ENCODE data around the gene BRME1. TPM values are rescaled to one million over a fixed set of nuclear protein-coding genes. Genes with fewer than 3 reads are reported as not detected.
A peak's percentile ranks its signal among the peaks of the same experiment; 100 is the strongest.

Gene BRME1
- total RNA-seq, 1 experiment from 2014 or later: 1.5 TPM

DNA sequence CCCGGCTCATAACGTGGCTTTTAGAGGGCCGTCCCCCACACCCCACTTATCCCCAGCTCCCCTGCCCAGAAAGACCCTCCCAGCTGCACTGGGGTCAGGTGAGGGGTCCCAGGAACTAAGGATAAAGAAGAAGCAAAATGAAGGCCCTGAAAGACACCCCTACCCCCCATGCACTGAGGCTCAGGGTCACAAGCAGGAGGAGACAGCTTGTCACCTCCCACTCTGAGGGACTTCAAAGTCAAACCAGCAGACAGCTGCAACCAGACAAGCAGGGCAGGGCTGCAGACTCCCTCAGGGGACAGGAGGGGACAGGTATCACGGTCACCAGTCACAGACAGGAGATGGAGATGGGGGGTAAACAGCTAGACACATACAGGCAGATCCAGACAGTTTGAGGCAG lies 35.0 kb downstream of the BRME1 start:
- peaks cover 16% of the 10 kb centered on the region for H3K36me3 Mint-ChIP-seq (ENCODE audit: insufficient read depth, unreplicated experiment)
- H3K4me3 Mint-ChIP-seq (ENCODE audit: low read depth, unreplicated experiment): no peak overlapping the region
- H3K27me3 Mint-ChIP-seq (ENCODE audit: unreplicated experiment): no peaks in the 10 kb centered on the region
- no peak overlapping the region for H3K27ac Mint-ChIP-seq (ENCODE audit: unreplicated experiment)
- no peak for DNase-seq
- CTCF ChIA-PET: no interaction called here
- no peak for TF ChIP-seq CTCF (IDR thresholded peaks at IDR 0.05; ENCODE audit: unreplicated experiment)
- intact Hi-C loops (cut with micrococcal nuclease; ENCODE audit: unreplicated experiment): no loop called here
- peaks cover 7% of the 10 kb centered on the region for H3K4me1 Mint-ChIP-seq (ENCODE audit: low read depth, unreplicated experiment)
- H3K9me3 Mint-ChIP-seq (ENCODE audit: low read depth, unreplicated experiment): no peaks in the 10 kb centered on the region
- BruUV-seq (replicated peaks): no TSS peak

- no TSS peak for BruUV-seq (replicated peaks)
- no peak overlapping the region for H3K27ac Mint-ChIP-seq (ENCODE audit: unreplicated experiment)
- H3K9me3 Mint-ChIP-seq (ENCODE audit: low read depth, unreplicated experiment): no peaks in the 10 kb centered on the region
- TF ChIP-seq CTCF (IDR thresholded peaks at IDR 0.05; ENCODE audit: unreplicated experiment): no peak
- DNase-seq: no peak
- intact Hi-C loops (cut with micrococcal nuclease; ENCODE audit: unreplicated experiment): no loop called here
- peaks cover 21% of the 10 kb centered on the region for H3K36me3 Mint-ChIP-seq (ENCODE audit: insufficient read depth, unreplicated experiment)
- no peaks in the 10 kb centered on the region for H3K27me3 Mint-ChIP-seq (ENCODE audit: unreplicated experiment)
- CTCF ChIA-PET: interaction anchor here (0.6 kb wide), 1 partner anchor 175 kb away, joined by 5 read pairs; no protein-coding TSS in a partner anchor
- H3K4me3 Mint-ChIP-seq (ENCODE audit: low read depth, unreplicated experiment): no peak overlapping the region
- H3K4me1 Mint-ChIP-seq (ENCODE audit: low read depth, unreplicated experiment): peaks cover 12% of the 10 kb centered on the region
These were observed 36.6 kb downstream of the BRME1 start for GRCh38 chr19:13869281-13869680.

- no TSS peak for BruUV-seq (replicated peaks)
- no peak for DNase-seq
- no peak for TF ChIP-seq CTCF (IDR thresholded peaks at IDR 0.05; ENCODE audit: unreplicated experiment)
- peaks cover 27% of the 10 kb centered on the region for H3K36me3 Mint-ChIP-seq (ENCODE audit: insufficient read depth, unreplicated experiment)
- intact Hi-C loops (cut with micrococcal nuclease; ENCODE audit: unreplicated experiment): no loop called here
- no peaks in the 10 kb centered on the region for H3K9me3 Mint-ChIP-seq (ENCODE audit: low read depth, unreplicated experiment)
- no peak overlapping the region for H3K27ac Mint-ChIP-seq (ENCODE audit: unreplicated experiment)
- CTCF ChIA-PET: no interaction called here
- no peak overlapping the region for H3K4me3 Mint-ChIP-seq (ENCODE audit: low read depth, unreplicated experiment)
- H3K27me3 Mint-ChIP-seq (ENCODE audit: unreplicated experiment): no peaks in the 10 kb centered on the region
- peaks cover 19% of the 10 kb centered on the region for H3K4me1 Mint-ChIP-seq (ENCODE audit: low read depth, unreplicated experiment)
These were observed 37.3 kb downstream of the BRME1 start for GRCh38 chr19:13868663-13869062.

GRCh38 chr19:13866463-13867046 lies 39.4 kb downstream of the BRME1 start:
- peaks cover 27% of the 10 kb centered on the region for H3K4me1 Mint-ChIP-seq (ENCODE audit: low read depth, unreplicated experiment)
- peak overlapping the region; percentile 62 for H3K4me3 Mint-ChIP-seq (ENCODE audit: low read depth, unreplicated experiment)
- intact Hi-C loops (cut with micrococcal nuclease; ENCODE audit: unreplicated experiment): no loop called here
- no TSS peak for BruUV-seq (replicated peaks)
- H3K9me3 Mint-ChIP-seq (ENCODE audit: low read depth, unreplicated experiment): no peaks in the 10 kb centered on the region
- peak overlapping the region; percentile 64 for H3K27ac Mint-ChIP-seq (ENCODE audit: unreplicated experiment)
- TF ChIP-seq CTCF (IDR thresholded peaks at IDR 0.05; ENCODE audit: unreplicated experiment): no peak
- H3K27me3 Mint-ChIP-seq (ENCODE audit: unreplicated experiment): no peaks in the 10 kb centered on the region
- H3K36me3 Mint-ChIP-seq (ENCODE audit: insufficient read depth, unreplicated experiment): peaks cover 40% of the 10 kb centered on the region
- no peak for DNase-seq
- CTCF ChIA-PET: no interaction called here
